Esophagus muscularis mucosa (tissue), 4 donors: Measurements from ENCODE around the gene ABCC10. TPM values are rescaled to one million over a fixed set of nuclear protein-coding genes. Genes with fewer than 3 reads are reported as not detected.

Experiments used
- DNase-seq: peaks from one replicate; pipeline ENCODE4 v3.0.0-alpha.2; 2017; ENCODE audit errors: extremely low spot score
- H3K27ac ChIP-seq, 4 donors: fragments of 200-600 bp; sonication (generic); replicated peaks in 1 of 4; 1 replicate in 3 of 4; 2 replicates in 1 of 4; pipeline ENCODE4 v1.5.1; 2016 to 2019; ENCODE audit warnings: mild to moderate bottlenecking in 1 of 4
- H3K27me3 ChIP-seq, 4 donors: fragments of 200-600 bp; sonication (generic); one replicate each; pipeline versions ENCODE4 v1.5.1 to v1.6.0; 2016 to 2019
- H3K36me3 ChIP-seq, 4 donors: fragments of 200-600 bp; sonication (generic); one replicate each; pipeline ENCODE4 v1.5.1; 2016 to 2019
- H3K4me1 ChIP-seq, 4 donors: fragments of 200-600 bp; sonication (generic); one replicate each; pipeline ENCODE4 v1.5.1; 2016 to 2019
- H3K4me3 ChIP-seq, 4 donors: fragments of 200-600 bp; sonication (generic); 1 replicate in 2 of 4; 2 replicates in 2 of 4; pipeline ENCODE4 v1.5.1; 2016 to 2019; ENCODE audit warnings: mild to moderate bottlenecking in 4 of 4, moderate library complexity in 1 of 4
- H3K9me3 ChIP-seq, 4 donors: fragments of 200-600 bp; sonication (generic); 1 replicate in 3 of 4; 2 replicates in 1 of 4; pipeline ENCODE4 v1.5.1; 2016 to 2019
- CTCF ChIP-seq, 3 experiments: fragments of 200-600 bp in 2 of 3; fragments of 450-650 bp in 1 of 3; sonication (generic) in 2 of 3; IDR thresholded peaks; one replicate each; pipeline ENCODE4 v1.5.1; 2017 to 2019; ENCODE audit warnings: antibody characterized with exemption in 3 of 3, mild to moderate bottlenecking in 2 of 3, moderate library complexity in 1 of 3
- EP300 ChIP-seq: sonication (generic); formaldehyde crosslinking; IDR thresholded peaks from one replicate; pipeline ENCODE4 v1.6.1; 2017; ENCODE audit warnings: antibody characterized with exemption
- POLR2A ChIP-seq: fragments of 450-650 bp; IDR thresholded peaks from one replicate; pipeline ENCODE4 v1.6.1; 2017; ENCODE audit warnings: antibody characterized with exemption, moderate library complexity, mild to moderate bottlenecking, low read depth
- POLR2AphosphoS5 ChIP-seq, 2 donors: sonication (generic); formaldehyde crosslinking; IDR thresholded peaks; one replicate each; pipeline ENCODE4 v1.6.1; 2017; ENCODE audit warnings: antibody characterized with exemption in 2 of 2
- WGBS: methylation state at CpG from one replicate; pipeline ENCODE4 v1.1.5; 2018; 5-methylcytosine and 5-hydroxymethylcytosine counted together
- intact Hi-C: fragments of 100-400 bp; cut with DNase I; formaldehyde crosslinking; loops from one replicate; pipeline ENCODE4 v1.15.1; 2023
- total RNA-seq, 4 donors: library from RNA; depleted of rRNA; stranded (reverse); fragments of >200 nt; gene quantifications; one replicate each; pipeline versions ENCODE4 v1.1.0 to v1.2.1, GENCODE V29; 2016

ABCC10 gene
- total RNA-seq, 4 donors from 2014 or later = 7.6 to 19.4 (median 12.5) TPM

- Histone ChIP-seq H3K9me3 (no peaks in the 10 kb centered on the region), H3K27me3 (no peaks in the 10 kb centered on the region), H3K4me3 (no peak overlapping the region), H3K27ac (no peak overlapping the region), H3K36me3 (no peaks in the 10 kb centered on the region), H3K4me1 (no peaks in the 10 kb centered on the region)
- intact Hi-C loops = no loop called here
- WGBS = 79% methylated on average over 3 of the region's 3 CpGs
- DNase-seq = no peak
- no peak for TF ChIP-seq CTCF (IDR thresholded peaks at IDR 0.05)
- no peak for TF ChIP-seq POLR2A
- TF ChIP-seq POLR2AphosphoS5 (IDR thresholded peaks at IDR 0.05) = no peak
- TF ChIP-seq EP300 = no peak
These were observed 27.3 kb upstream of the ABCC10 start for GRCh38 chr6:43399932-43400487.

DNA sequence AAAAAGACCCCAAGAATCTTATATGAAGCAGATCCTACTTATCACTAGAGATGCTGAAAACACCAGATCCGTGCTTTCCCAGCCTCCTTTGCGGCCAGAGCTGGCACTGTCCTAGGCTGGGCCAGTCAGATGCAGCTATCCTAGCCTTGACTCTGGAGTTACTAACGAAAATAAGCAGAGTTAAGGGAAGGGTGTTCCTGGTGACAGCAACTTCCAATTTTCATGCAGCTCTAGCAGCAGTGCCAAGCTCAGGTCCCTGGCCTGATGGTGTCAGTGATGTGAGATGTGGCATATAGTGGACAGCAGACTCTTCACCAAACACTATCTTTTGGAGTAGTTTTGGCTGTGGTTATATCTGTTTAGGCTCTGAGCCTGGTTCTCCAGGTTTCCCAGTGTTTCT is 25.6 kb upstream of the ABCC10 start:
- no peaks in the 10 kb centered on the region for H3K9me3 ChIP-seq
- H3K27me3 ChIP-seq = peaks cover 0 to 3% (median 0%) of the 10 kb centered on the region in 4 donors
- WGBS = 82% methylated on average over 3 of the region's 3 CpGs
- no peak for DNase-seq
- no peaks in the 10 kb centered on the region for H3K36me3 ChIP-seq
- no peak overlapping the region for H3K4me3 ChIP-seq
- H3K4me1 ChIP-seq = no peaks in the 10 kb centered on the region
- H3K27ac ChIP-seq = no peak overlapping the region
- TF ChIP-seq POLR2AphosphoS5 (IDR thresholded peaks at IDR 0.05) (no peak), CTCF (IDR thresholded peaks at IDR 0.05) (no peak), EP300 (no peak), POLR2A (no peak)
- intact Hi-C loops = no loop called here

DNA sequence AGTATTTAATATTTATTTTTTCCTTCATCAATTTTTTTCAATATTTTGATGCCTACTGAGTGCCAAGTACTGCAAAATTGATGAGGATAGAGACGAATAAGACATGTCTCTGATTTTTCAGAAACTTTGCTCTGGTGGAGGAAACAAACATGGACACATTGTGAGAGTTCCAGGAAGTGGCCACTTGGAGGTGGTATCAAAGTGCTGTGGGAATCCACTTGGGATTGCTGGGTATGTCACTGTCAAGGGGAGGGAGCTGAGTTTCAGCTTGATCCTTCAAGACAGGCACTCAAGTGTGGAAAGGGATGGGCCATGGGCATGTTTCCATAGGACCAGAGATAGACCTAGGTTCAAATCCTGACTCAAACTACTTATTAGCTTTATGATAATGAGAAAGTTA is 24.5 kb upstream of the ABCC10 start:
- Histone ChIP-seq H3K4me3 (no peak overlapping the region), H3K9me3 (no peaks in the 10 kb centered on the region), H3K36me3 (no peaks in the 10 kb centered on the region), H3K27me3 (peaks cover 0 to 12% (median 0%) of the 10 kb centered on the region in 4 donors), H3K4me1 (no peaks in the 10 kb centered on the region), H3K27ac (no peak overlapping the region)
- no peak for DNase-seq
- intact Hi-C loops = no loop called here
- no peak for TF ChIP-seq EP300
- TF ChIP-seq CTCF (IDR thresholded peaks at IDR 0.05) = no peak
- no peak for TF ChIP-seq POLR2A
- TF ChIP-seq POLR2AphosphoS5 (IDR thresholded peaks at IDR 0.05) = no peak
- WGBS = 85% methylated on average over 1 of the region's 1 CpG

DNA sequence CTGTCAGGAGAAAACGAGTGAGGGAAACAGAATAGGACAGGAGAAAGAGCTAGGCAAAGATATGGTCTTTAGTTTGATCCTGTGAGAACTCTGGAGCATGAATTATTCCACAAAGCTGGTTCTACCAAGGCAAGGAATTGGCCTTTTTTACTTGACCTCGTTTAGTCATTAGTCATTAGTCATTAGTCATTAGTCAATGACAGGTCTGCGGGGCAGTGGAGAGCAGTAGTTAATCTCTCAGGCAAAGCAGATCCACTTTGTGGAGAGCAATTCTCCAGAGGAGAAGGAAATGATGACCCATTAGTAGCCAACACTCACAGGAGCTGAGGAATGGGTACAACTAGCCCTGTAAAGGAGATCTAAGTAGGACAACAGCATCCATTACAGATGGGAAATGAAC is 22.0 kb upstream of the ABCC10 start:
- H3K4me3 ChIP-seq = no peak overlapping the region
- peaks cover 0 to 17% (median 0%) of the 10 kb centered on the region in 4 donors for H3K27me3 ChIP-seq
- WGBS = 36% methylated on average over 3 of the region's 3 CpGs
- H3K36me3 ChIP-seq = no peaks in the 10 kb centered on the region
- no peak for TF ChIP-seq POLR2AphosphoS5 (IDR thresholded peaks at IDR 0.05)
- TF ChIP-seq CTCF (IDR thresholded peaks at IDR 0.05) = no peak
- TF ChIP-seq EP300 = no peak
- TF ChIP-seq POLR2A = no peak
- no peak for DNase-seq
- no peak overlapping the region for H3K27ac ChIP-seq
- no peaks in the 10 kb centered on the region for H3K4me1 ChIP-seq
- intact Hi-C loops = no loop called here
- no peaks in the 10 kb centered on the region for H3K9me3 ChIP-seq

GRCh38 chr6:43407296-43407695 is 20.0 kb upstream of the ABCC10 start:
- Histone ChIP-seq H3K27ac (no peak overlapping the region), H3K4me1 (no peaks in the 10 kb centered on the region), H3K9me3 (no peaks in the 10 kb centered on the region), H3K4me3 (no peak overlapping the region), H3K36me3 (no peaks in the 10 kb centered on the region), H3K27me3 (peaks cover 0 to 18% (median 0%) of the 10 kb centered on the region in 4 donors)
- DNase-seq = no peak
- WGBS = 88% methylated on average over 1 of the region's 1 CpG
- TF ChIP-seq POLR2A (no peak), EP300 (no peak), POLR2AphosphoS5 (IDR thresholded peaks at IDR 0.05) (no peak), CTCF (IDR thresholded peaks at IDR 0.05) (no peak)
- intact Hi-C loops = no loop called here
